Smooth muscle cell (in vitro differentiated cells): ENCODE measurements around the gene UGT1A9. TPM values are rescaled to one million over a fixed set of nuclear protein-coding genes. Genes with fewer than 3 reads are reported as not detected.

Experiments
- DNase-seq: peaks from one replicate; lab custom pipeline; 2025; ENCODE audit not compliant: unreplicated experiment; lab: John Stamatoyannopoulos, UW
- H2AFZ ChIP-seq: fragments of 200-600 bp; sonication (generic); 2 replicates; pipeline ENCODE4 v1.6.0; 2016; ENCODE audit warnings: antibody characterized with exemption, low read depth, mild to moderate bottlenecking
- H3F3A ChIP-seq: fragments of 200-600 bp; sonication (generic); 2 replicates; pipeline ENCODE4 v1.6.0; 2017; ENCODE audit warnings: antibody characterized with exemption, low read depth
- H3K27ac ChIP-seq: fragments of 200-600 bp; sonication (generic); 2 replicates; pipeline ENCODE4 v1.5.1; 2016; ENCODE audit warnings: low read depth, mild to moderate bottlenecking
- H3K27me3 ChIP-seq: fragments of 200-600 bp; sonication (generic); 2 replicates; pipeline ENCODE4 v1.6.1; 2016; ENCODE audit warnings: low read depth, mild to moderate bottlenecking
- H3K36me3 ChIP-seq: fragments of 200-600 bp; sonication (generic); 2 replicates; pipeline ENCODE4 v1.5.1; 2016; ENCODE audit warnings: low read depth
- H3K4me1 ChIP-seq: fragments of 200-600 bp; sonication (generic); 2 replicates; pipeline ENCODE4 v1.5.1; 2016; ENCODE audit warnings: low read depth
- H3K4me2 ChIP-seq: fragments of 200-600 bp; sonication (generic); 2 replicates; pipeline ENCODE4 v1.6.0; 2016; ENCODE audit warnings: mild to moderate bottlenecking
- H3K4me3 ChIP-seq: fragments of 200-600 bp; sonication (generic); 2 replicates; pipeline ENCODE4 v1.5.1; 2016; ENCODE audit warnings: mild to moderate bottlenecking
- H3K79me2 ChIP-seq: fragments of 200-600 bp; sonication (generic); 2 replicates; pipeline ENCODE4 v1.6.0; 2016; ENCODE audit warnings: low read depth, mild to moderate bottlenecking
- H3K9ac ChIP-seq: fragments of 200-600 bp; sonication (generic); 2 replicates; pipeline ENCODE4 v1.6.0; 2016; ENCODE audit warnings: low read depth
- H3K9me3 ChIP-seq: fragments of 200-600 bp; sonication (generic); replicated peaks from 2 replicates; pipeline ENCODE4 v1.5.1; 2016; ENCODE audit warnings: low read depth
- H4K20me1 ChIP-seq: fragments of 200-600 bp; sonication (generic); 2 replicates; pipeline ENCODE4 v1.6.0; 2016; ENCODE audit warnings: low read depth
- CTCF ChIP-seq: fragments of 200-600 bp; sonication (generic); IDR thresholded peaks from 2 replicates; pipeline ENCODE4 v1.5.1; 2017; ENCODE audit warnings: borderline replicate concordance, mild to moderate bottlenecking, antibody characterized with exemption; ENCODE audit not compliant: insufficient read depth, poor library complexity, severe bottlenecking
- WGBS: methylation state at CpG from one replicate; pipeline ENCODE4 v1.1.7; 2016; ENCODE audit warnings: low lambda C conversion rate; 5-methylcytosine and 5-hydroxymethylcytosine counted together
- polyA plus RNA-seq: library from polyadenylated mRNA; unstranded; fragments of >200 nt; fragmentation: Nextera tagmentation; extraction: Ambion mirVana; gene quantifications from 2 replicates; pipeline ENCODE4 v1.2.1, GENCODE V29; 2016
- total RNA-seq: library from RNA; depleted of rRNA; stranded (reverse); fragments of >200 nt; gene quantifications from 2 replicates; pipeline ENCODE4 v1.2.3, GENCODE V29; 2014

UGT1A9 gene
- total and polyA plus RNA-seq, 2 experiments from 2014 or later = not detected

- Histone ChIP-seq H4K20me1 (no peaks in the 10 kb centered on the region), H3K27me3 (no peaks in the 10 kb centered on the region), H3K79me2 (no peaks in the 10 kb centered on the region), H3K36me3 (no peaks in the 10 kb centered on the region), H3F3A (no peaks in the 10 kb centered on the region), H3K4me2 (no peak overlapping the region), H3K4me1 (no peaks in the 10 kb centered on the region), H2AFZ (no peak overlapping the region), H3K4me3 (no peak overlapping the region), H3K9me3 (no peaks in the 10 kb centered on the region), H3K9ac (no peak overlapping the region), H3K27ac (no peak overlapping the region)
- DNase-seq = no peak
- 47% methylated on average over 4 of the region's 4 CpGs for WGBS
- no peak for TF ChIP-seq CTCF
These were observed 3.3 kb downstream of the UGT1A9 start for GRCh38 chr2:233674995-233675394.

GRCh38 chr2:233676046-233676445 is 4.3 kb downstream of the UGT1A9 start:
- Histone ChIP-seq H3K9me3 (no peaks in the 10 kb centered on the region), H3K9ac (no peak overlapping the region), H3K27me3 (no peaks in the 10 kb centered on the region), H4K20me1 (no peaks in the 10 kb centered on the region), H2AFZ (no peak overlapping the region), H3K36me3 (no peaks in the 10 kb centered on the region), H3F3A (no peaks in the 10 kb centered on the region), H3K79me2 (no peaks in the 10 kb centered on the region), H3K4me2 (no peak overlapping the region), H3K4me3 (no peak overlapping the region), H3K4me1 (no peaks in the 10 kb centered on the region), H3K27ac (no peak overlapping the region)
- 71% methylated on average over 2 of the region's 2 CpGs for WGBS
- no peak for TF ChIP-seq CTCF
- DNase-seq = no peak

GRCh38 chr2:233679196-233679595 is 7.5 kb downstream of the UGT1A9 start:
- H3K27me3 ChIP-seq = no peaks in the 10 kb centered on the region
- no peak for TF ChIP-seq CTCF
- H3K9me3 ChIP-seq = no peaks in the 10 kb centered on the region
- no peaks in the 10 kb centered on the region for H4K20me1 ChIP-seq
- DNase-seq = no peak
- no peak overlapping the region for H3K4me3 ChIP-seq
- H3K36me3 ChIP-seq = no peaks in the 10 kb centered on the region
- H3K27ac ChIP-seq = no peak overlapping the region
- no peaks in the 10 kb centered on the region for H3K4me1 ChIP-seq
- H3K79me2 ChIP-seq = no peaks in the 10 kb centered on the region
- no peak overlapping the region for H3K9ac ChIP-seq
- no peaks in the 10 kb centered on the region for H3F3A ChIP-seq
- H3K4me2 ChIP-seq = no peak overlapping the region
- H2AFZ ChIP-seq = no peak overlapping the region
- 67% methylated on average over 4 of the region's 4 CpGs for WGBS

- Histone ChIP-seq H2AFZ (no peak overlapping the region), H3F3A (no peaks in the 10 kb centered on the region), H3K79me2 (no peaks in the 10 kb centered on the region), H3K36me3 (no peaks in the 10 kb centered on the region), H3K4me2 (no peak overlapping the region), H4K20me1 (no peaks in the 10 kb centered on the region), H3K27ac (no peak overlapping the region), H3K4me1 (no peaks in the 10 kb centered on the region), H3K27me3 (no peaks in the 10 kb centered on the region), H3K9me3 (no peaks in the 10 kb centered on the region), H3K9ac (no peak overlapping the region), H3K4me3 (no peak overlapping the region)
- no peak for DNase-seq
- no peak for TF ChIP-seq CTCF
- 93% methylated on average over 4 of the region's 4 CpGs for WGBS
These were observed 8.8 kb downstream of the UGT1A9 start for GRCh38 chr2:233680361-233681045.
